ENCODE measurements around the gene CEL.
"Not testable (repeated sequence)": the region's sequence is repeated elsewhere in the genome, so short reads cannot be mapped to it uniquely, and the experiment has no call there.

The CEL gene

DNA sequence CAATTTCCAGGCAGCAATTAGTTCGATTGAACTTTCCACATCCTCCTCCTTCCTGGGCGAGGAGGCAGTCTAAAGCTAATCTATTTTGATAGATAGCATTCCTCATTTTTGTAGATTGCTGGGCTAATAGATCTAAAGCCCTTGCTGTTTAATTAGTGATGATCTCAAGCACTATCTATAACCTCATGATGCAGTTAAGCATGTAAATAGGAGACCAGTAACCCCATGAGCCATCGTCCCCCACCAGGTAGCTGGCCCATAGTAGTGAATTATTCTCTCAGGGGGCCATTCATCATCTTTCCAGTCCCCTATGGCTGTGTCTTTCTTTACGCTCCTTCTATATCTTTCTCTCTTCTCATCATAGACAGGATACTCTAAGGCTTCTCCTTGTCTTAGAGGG is 14.9 kb downstream of the CEL start:
- TF ChIP-seq CTCF (IDR thresholded peaks at IDR 0.05; ENCODE audit: insufficient read depth, low read length, poor library complexity, severe bottlenecking), result no peak
- Histone ChIP-seq H3K36me3 (ENCODE audit: control insufficient read depth, insufficient read depth, low read length) (no peaks in the 10 kb centered on the region), H3K27me3 (replicated peaks; ENCODE audit: control insufficient read depth, insufficient read depth, low read length) (no peaks in the 10 kb centered on the region; the same call in none of the 2 replicates), H3K4me3 (replicated peaks; ENCODE audit: low read depth, low read length) (no peak overlapping the region)
- no peak for DNase-seq (ENCODE audit: extremely low read depth, insufficient read length)

DNA sequence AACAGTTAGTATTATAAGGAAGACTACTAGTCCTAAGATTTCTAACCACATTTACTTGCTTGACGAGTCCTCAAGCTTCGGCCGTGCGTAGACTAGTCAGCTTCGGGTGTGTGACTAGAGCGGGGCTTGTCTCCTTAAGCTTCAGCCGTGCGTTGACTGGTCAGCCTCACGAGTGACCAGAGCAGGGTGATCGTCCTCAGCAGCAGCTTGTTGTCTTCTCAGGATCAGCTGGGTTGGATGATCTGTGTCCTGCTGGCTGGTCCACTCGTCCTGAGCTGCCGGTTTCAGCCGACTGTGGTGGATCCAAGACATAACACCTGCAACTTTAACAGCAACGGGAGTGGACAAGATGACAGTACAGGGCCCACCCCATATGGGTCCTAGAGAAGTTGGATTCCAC is 16.7 kb downstream of the CEL start:
- H3K4me3 ChIP-seq (replicated peaks; ENCODE audit: low read depth, low read length), result no peak overlapping the region
- no peaks in the 10 kb centered on the region; the same call in none of the 2 replicates for H3K27me3 ChIP-seq (replicated peaks; ENCODE audit: control insufficient read depth, insufficient read depth, low read length)
- H3K36me3 ChIP-seq (ENCODE audit: control insufficient read depth, insufficient read depth, low read length), result no peaks in the 10 kb centered on the region
- no peak for TF ChIP-seq CTCF (IDR thresholded peaks at IDR 0.05; ENCODE audit: insufficient read depth, low read length, poor library complexity, severe bottlenecking)
- no peak for DNase-seq (ENCODE audit: extremely low read depth, insufficient read length)

GRCh38 chr9:133080161-133080560 is 18.4 kb downstream of the CEL start:
- no peak for TF ChIP-seq CTCF (IDR thresholded peaks at IDR 0.05; ENCODE audit: insufficient read depth, low read length, poor library complexity, severe bottlenecking)
- Histone ChIP-seq H3K4me3 (replicated peaks; ENCODE audit: low read depth, low read length) (no peak overlapping the region), H3K27me3 (replicated peaks; ENCODE audit: control insufficient read depth, insufficient read depth, low read length) (no peaks in the 10 kb centered on the region; the same call in none of the 2 replicates), H3K36me3 (ENCODE audit: control insufficient read depth, insufficient read depth, low read length) (no peaks in the 10 kb centered on the region)
- no peak for DNase-seq (ENCODE audit: extremely low read depth, insufficient read length)

GRCh38 chr9:133080786-133081779 is 19.3 kb downstream of the CEL start:
- not testable (repeated sequence) for H3K36me3 ChIP-seq (ENCODE audit: control insufficient read depth, insufficient read depth, low read length); H3K27me3 ChIP-seq (replicated peaks; ENCODE audit: control insufficient read depth, insufficient read depth, low read length); H3K4me3 ChIP-seq (replicated peaks; ENCODE audit: low read depth, low read length); DNase-seq (ENCODE audit: extremely low read depth, insufficient read length)

- H3K27me3 ChIP-seq (replicated peaks; ENCODE audit: control insufficient read depth, insufficient read depth, low read length); H3K36me3 ChIP-seq (ENCODE audit: control insufficient read depth, insufficient read depth, low read length); DNase-seq (ENCODE audit: extremely low read depth, insufficient read length); H3K4me3 ChIP-seq (replicated peaks; ENCODE audit: low read depth, low read length): not testable (repeated sequence)
Observed at GRCh38 chr9:133081957-133082644, 20.3 kb downstream of the CEL start.

- not testable (repeated sequence) for H3K27me3 ChIP-seq (replicated peaks; ENCODE audit: control insufficient read depth, insufficient read depth, low read length)
Observed at GRCh38 chr9:133083688-133084087, 21.9 kb downstream of the CEL start.

DNA sequence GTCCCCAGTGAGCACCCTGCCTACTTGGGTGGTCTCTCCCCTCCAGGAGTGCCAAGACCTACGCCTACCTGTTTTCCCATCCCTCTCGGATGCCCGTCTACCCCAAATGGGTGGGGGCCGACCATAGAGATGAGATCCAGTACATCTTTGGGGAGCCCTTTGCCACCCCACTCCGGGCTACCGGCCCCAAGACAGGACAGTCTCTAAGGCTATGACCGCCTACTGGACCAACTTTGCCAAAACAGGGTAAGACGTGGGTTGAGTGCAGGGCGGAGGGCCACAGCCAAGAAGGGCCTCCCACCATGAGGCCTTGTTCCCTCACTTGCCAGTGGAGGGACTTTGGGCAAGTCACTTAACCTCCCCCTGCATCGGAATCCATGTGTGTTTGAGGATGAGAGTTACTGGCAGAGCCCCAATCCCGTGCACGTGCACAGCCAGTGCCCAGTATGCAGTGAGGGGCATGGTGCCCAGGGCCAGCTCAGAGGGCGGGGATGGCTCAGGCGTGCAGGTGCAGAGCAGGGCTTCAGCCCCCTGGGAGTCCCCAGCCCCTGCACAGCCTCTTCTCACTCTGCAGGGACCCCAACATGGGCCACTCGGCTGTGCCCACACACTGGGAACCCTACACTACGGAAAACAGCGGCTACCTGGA is 24.6 kb downstream of the CEL start:
- not testable (repeated sequence) for H3K27me3 ChIP-seq (replicated peaks; ENCODE audit: control insufficient read depth, insufficient read depth, low read length); DNase-seq (ENCODE audit: extremely low read depth, insufficient read length); H3K36me3 ChIP-seq (ENCODE audit: control insufficient read depth, insufficient read depth, low read length); H3K4me3 ChIP-seq (replicated peaks; ENCODE audit: low read depth, low read length)

More at GRCh38 chr9:133083688-133084087, 21.9 kb downstream of the CEL start:
- H3K4me3 ChIP-seq (replicated peaks; ENCODE audit: low read depth, low read length); H3K36me3 ChIP-seq (ENCODE audit: control insufficient read depth, insufficient read depth, low read length); DNase-seq (ENCODE audit: extremely low read depth, insufficient read length): not testable (repeated sequence)

Measured in GM06990 (cell line).